IPS DF 4.7 (cell line): ENCODE results near the gene XRCC3.
"Not testable (repeated sequence)": the region's sequence is repeated elsewhere in the genome, so short reads cannot be mapped to it uniquely, and the experiment has no call there.

ENCODE experiments used
- DNase-seq: peaks from one replicate; pipeline ENCODE4 v3.0.0-alpha.2; 2013; ENCODE audit warnings: low spot score; ENCODE audit errors: extremely low read depth

Gene XRCC3

GRCh38 chr14:103695296-103696069 lies 19.8 kb downstream of the XRCC3 start:
- no peak for DNase-seq

- no peak for DNase-seq
These were observed 20.7 kb downstream of the XRCC3 start for GRCh38 chr14:103694572-103695026.

GRCh38 chr14:103693515-103693914 lies 21.7 kb downstream of the XRCC3 start:
- no peak for DNase-seq

- DNase-seq: no peak
These were observed 22.4 kb downstream of the XRCC3 start for GRCh38 chr14:103692871-103693270.

- no peak for DNase-seq
These were observed 23.1 kb downstream of the XRCC3 start for GRCh38 chr14:103692159-103692558.

DNA sequence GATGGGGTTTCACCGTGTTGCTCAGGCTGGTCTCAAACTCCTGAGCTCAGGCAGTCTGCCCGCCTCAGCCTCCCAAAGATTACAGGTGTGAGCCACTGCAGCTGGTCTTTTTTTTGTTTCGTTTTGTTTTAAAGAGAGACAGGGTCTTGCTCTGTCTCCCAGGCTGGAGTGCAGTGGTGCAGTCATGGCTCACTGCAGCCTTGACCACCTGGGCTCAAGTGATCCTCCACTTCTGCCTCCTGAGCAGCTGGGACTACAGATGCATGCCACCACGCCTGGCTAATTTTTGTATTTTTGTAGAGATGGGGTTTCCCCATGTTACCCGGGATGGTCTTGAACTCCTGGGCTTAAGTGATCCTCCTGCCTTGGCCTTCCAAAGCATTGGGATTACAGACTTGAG lies 23.6 kb downstream of the XRCC3 start:
- not testable (repeated sequence) for DNase-seq

GRCh38 chr14:103690332-103690731 lies 24.9 kb downstream of the XRCC3 start:
- DNase-seq: no peak

DNA sequence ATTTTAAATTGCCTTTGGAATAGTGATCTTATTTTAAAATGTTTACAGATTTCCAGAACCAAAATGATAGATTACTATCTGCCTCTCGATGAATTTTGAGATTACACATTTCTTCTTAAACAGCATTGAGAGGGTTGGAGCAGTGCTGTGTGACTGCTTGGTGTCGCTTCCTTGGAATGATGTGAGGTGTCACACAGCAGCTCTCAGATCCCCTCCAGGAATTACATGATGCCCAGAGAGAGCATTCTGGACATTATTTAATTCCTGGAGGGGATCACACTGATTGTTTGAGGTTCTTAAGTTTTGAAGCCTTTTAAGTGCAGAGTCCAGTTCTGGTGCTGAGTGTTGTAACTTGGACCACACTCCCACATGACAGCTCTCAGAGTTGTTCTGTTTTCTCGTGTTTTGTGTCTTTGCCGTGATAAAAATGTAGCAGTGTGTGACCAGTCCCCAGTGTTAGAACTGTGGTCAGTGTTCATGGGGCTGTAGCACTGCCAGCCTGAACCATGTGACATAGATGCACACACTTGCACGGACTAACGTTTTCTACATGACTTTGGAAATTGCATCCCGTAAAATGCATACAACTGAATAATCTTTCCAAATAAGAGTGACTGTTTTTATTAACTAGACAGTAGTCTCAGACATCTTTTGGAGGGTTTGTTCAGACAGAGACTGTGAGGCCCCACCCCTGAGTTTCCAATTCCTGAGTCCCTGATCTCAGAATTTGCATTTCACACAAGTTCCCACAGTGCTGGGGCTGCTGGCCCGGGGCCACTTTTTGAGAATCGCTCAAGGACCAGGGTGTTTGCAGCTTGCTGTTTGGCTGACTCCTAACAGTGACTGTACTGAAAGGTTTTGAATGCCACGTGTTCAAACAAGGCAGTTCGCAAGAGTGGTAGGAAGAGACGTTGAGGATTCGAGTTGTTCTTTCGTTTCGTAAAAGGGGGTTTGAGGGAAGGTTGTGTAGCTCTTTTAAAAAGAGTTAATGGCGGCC lies 26.0 kb downstream of the XRCC3 start:
- DNase-seq: no peak

GRCh38 chr14:103688441-103688840 lies 26.8 kb downstream of the XRCC3 start:
- no peak for DNase-seq

DNA sequence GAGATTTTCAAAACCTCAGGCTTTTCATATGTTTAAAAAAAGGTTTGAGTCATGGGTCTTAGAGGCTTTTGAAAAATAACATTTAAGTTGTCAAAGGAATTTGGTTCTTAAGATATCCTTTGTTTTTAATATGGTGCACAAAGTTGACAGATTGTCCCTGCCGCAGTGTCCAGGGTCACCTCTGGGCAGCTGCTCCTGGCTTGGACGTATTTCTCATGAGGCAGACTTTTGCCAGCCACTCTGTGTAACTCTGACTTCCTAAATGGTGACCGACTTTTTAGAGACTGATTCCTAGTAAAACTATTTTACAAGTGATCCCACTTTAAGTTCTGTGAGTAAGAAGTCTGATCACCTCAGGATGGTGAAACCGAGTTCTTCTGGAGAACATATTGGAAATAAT lies 27.5 kb downstream of the XRCC3 start:
- DNase-seq: no peak

GRCh38 chr14:103686831-103687485 lies 28.3 kb downstream of the XRCC3 start:
- no peak for DNase-seq

- DNase-seq: no peak
These were observed 29.7 kb downstream of the XRCC3 start for GRCh38 chr14:103685276-103686211.

GRCh38 chr14:103684871-103685270 lies 30.4 kb downstream of the XRCC3 start:
- DNase-seq: no peak

GRCh38 chr14:103684471-103684870 lies 30.8 kb downstream of the XRCC3 start:
- no peak for DNase-seq

GRCh38 chr14:103683139-103683538 lies 32.1 kb downstream of the XRCC3 start:
- no peak for DNase-seq

DNA sequence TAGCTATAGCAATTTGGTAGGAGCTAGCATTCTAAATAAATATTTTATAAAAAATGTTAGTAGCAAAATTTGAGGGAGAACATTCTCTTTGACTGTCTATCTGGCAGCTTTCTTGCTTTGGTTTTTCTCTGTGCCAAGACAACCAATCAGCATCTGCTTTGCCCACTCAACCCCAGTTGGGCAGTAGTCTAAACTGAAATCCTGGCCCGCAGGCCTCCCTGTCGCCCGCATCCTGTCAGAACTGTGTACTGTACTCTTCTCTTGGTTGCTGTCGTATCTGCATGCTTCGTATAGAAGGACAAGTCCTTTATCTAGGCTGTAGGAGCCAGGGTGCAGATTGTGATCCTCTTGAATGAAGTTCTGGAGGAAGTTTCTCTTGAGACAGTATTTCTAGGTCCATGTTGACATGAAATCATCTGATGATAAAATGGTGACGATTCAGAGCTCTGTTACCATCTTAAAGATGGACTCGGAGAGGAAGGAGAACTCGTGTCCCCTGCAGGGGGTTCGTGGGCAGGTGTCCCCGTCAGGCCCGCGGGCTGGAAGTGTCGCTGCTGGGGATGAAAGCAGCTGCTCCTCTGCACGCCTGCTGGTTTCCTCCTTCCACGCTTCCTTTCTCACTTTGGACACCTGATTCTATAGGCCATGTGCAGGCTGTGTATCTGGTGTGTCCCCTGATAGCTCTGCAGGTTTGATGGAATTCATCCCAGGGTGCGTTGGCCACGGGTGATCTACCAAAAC lies 34.6 kb downstream of the XRCC3 start:
- no peak for DNase-seq

DNA sequence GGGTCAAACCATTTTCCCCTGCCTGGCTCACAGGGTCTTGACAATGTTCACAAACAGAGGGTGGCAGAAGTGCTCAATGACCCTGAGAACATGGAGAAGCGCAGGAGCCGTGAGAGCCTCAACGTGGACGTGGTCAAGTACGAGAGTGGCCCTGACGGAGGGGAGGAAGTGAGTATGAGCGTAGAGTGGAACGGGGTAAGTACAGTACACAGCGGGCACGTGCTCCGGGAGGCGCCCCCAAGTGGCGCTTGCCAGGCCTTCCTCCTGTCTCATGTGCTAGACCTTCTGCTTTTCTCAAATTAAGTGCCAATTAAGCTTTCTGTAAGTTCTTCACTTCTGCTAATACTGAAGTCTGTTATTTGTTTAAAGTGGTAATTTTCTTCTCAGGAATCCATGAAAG lies 35.9 kb downstream of the XRCC3 start:
- DNase-seq: no peak

- DNase-seq: no peak
These were observed 38.2 kb downstream of the XRCC3 start for GRCh38 chr14:103676881-103677675.

- no peak for DNase-seq
These were observed 39.3 kb downstream of the XRCC3 start for GRCh38 chr14:103675957-103676356.
